ENCODE measurements around the gene PIK3R4.

DNA sequence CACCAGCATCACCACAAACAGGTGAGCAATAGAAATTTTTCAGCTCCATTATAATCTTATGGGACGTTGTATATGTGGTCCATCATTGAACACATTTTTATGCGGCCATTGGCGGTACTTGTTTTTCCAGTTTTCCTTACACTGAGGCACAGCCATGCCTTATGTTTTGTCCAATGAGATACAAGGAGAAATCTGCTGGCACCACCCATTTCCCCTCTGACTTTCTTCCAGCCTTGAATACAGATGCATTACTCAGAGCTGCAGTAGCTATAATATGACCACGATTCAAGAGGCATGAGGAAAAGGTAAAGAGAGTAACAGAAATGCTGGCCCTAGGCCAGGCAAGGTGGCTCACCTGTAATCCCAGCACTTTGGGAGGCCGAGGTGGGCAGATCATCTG lies 9.0 kb upstream of the PIK3R4 start:
- TF ChIP-seq, protein P1, sequence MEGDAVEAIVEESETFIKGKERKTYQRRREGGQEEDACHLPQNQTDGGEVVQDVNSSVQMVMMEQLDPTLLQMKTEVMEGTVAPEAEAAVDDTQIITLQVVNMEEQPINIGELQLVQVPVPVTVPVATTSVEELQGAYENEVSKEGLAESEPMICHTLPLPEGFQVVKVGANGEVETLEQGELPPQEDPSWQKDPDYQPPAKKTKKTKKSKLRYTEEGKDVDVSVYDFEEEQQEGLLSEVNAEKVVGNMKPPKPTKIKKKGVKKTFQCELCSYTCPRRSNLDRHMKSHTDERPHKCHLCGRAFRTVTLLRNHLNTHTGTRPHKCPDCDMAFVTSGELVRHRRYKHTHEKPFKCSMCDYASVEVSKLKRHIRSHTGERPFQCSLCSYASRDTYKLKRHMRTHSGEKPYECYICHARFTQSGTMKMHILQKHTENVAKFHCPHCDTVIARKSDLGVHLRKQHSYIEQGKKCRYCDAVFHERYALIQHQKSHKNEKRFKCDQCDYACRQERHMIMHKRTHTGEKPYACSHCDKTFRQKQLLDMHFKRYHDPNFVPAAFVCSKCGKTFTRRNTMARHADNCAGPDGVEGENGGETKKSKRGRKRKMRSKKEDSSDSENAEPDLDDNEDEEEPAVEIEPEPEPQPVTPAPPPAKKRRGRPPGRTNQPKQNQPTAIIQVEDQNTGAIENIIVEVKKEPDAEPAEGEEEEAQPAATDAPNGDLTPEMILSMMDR (IDR thresholded peaks at IDR 0.05): no peak
- TF ChIP-seq POLR2A (IDR thresholded peaks at IDR 0.05): no peak

Data from uterus (tissue), 2 donors.